AG09309 (cell line): ENCODE measurements around the gene PLA2G2D.
A peak's percentile ranks its signal among the peaks of the same experiment; 100 is the strongest.

Experiments used
- DNase-seq: peaks from one replicate; pipeline ENCODE4 v3.0.0-alpha.2; 2010; ENCODE audit warnings: low read depth
- H3K4me3 ChIP-seq: 2 replicates; pipeline ENCODE4 v1.5.1; 2011; ENCODE audit warnings: mild to moderate bottlenecking, low read depth, low read length, moderate library complexity; ENCODE audit not compliant: control insufficient read depth
- TF ChIP-seq, protein P1 (sequence below): IDR thresholded peaks from 2 replicates; pipeline ENCODE4 v1.5.1; 2011; ENCODE audit warnings: mild to moderate bottlenecking, low read depth, low read length, inconsistent platforms; ENCODE audit not compliant: insufficient read depth, control insufficient read depth; ENCODE audit errors: missing control alignments

The PLA2G2D gene

GRCh38 chr1:20126041-20126805 lies 6.9 kb upstream of the PLA2G2D start:
- DNase-seq: no peak
- TF ChIP-seq, protein P1, sequence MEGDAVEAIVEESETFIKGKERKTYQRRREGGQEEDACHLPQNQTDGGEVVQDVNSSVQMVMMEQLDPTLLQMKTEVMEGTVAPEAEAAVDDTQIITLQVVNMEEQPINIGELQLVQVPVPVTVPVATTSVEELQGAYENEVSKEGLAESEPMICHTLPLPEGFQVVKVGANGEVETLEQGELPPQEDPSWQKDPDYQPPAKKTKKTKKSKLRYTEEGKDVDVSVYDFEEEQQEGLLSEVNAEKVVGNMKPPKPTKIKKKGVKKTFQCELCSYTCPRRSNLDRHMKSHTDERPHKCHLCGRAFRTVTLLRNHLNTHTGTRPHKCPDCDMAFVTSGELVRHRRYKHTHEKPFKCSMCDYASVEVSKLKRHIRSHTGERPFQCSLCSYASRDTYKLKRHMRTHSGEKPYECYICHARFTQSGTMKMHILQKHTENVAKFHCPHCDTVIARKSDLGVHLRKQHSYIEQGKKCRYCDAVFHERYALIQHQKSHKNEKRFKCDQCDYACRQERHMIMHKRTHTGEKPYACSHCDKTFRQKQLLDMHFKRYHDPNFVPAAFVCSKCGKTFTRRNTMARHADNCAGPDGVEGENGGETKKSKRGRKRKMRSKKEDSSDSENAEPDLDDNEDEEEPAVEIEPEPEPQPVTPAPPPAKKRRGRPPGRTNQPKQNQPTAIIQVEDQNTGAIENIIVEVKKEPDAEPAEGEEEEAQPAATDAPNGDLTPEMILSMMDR: no peak
- no peak overlapping the region for H3K4me3 ChIP-seq

GRCh38 chr1:20125100-20125499 lies 5.8 kb upstream of the PLA2G2D start:
- H3K4me3 ChIP-seq: no peak overlapping the region
- DNase-seq: no peak
- TF ChIP-seq, protein P1: no peak

DNA sequence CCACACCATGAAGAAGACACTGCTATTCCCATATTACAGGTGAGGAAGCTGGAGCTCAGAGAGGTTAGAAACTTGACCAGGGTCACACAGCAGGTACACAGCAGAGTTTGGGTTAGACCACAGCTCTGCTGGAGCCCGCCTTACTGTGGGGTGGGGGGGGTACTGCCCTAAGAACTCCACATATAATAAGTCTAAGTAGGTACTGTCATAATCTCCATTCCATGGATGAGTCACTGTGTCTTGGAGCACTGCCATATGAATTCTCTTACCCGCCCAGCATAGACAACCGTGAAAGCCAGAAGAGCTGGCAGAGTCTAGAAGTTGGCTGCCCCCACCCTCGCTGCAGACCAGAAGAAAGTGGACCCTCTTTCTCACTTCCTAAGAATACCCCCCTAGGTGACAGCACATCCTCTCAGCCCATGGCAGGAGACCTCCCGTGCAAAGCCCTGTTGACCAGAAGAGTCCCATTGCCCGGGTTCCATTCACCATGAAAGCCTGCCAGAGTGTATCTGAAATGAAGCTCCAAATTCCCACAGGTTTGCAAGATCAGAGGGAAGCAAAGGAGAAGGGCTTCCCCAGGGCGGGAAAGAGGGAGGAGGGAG lies 5.2 kb upstream of the PLA2G2D start:
- peak; percentile 33 for DNase-seq
- TF ChIP-seq, protein P1: no peak
- no peak overlapping the region for H3K4me3 ChIP-seq

DNA sequence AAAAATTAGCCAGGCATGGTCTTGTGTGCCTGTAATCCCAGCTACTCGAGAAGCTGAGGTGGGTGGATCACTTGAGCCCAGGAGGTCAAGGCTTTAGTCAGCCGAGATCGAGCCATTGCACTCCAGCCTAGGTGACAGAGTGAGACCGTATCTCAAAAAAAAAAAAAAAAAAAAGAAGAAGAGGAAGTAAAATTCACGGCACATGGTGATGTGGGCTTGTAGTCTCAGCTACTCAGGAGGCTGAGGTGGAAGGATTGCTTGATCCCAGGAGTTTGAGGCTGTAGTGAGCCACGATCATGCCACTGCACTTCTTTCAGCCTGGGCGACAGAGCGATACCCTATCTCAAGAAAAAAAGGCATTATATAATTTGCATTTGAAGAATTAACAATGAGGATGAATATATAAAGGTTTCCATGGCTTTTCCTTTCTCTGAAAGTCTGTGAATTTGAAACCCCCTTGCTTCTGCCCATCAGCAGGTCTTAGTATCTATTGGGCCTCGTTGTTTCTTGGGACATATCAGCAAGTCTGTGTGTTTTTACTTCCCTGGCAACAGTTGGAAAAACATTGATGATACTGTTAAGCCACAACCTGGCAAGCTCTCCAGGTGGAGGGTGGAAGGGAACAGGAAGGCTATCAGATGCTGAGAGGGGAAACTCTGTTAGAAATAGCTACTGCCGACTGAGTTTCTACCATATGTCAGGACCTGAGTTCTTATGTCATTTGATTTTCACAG lies 4.6 kb upstream of the PLA2G2D start:
- H3K4me3 ChIP-seq: no peak overlapping the region
- TF ChIP-seq, protein P1: no peak
- DNase-seq: no peak

- H3K4me3 ChIP-seq: no peak overlapping the region
- DNase-seq: no peak
- TF ChIP-seq, protein P1: no peak
Measured at GRCh38 chr1:20120796-20121195, 1.5 kb upstream of the PLA2G2D start.

- no peak overlapping the region for H3K4me3 ChIP-seq
- TF ChIP-seq, protein P1: no peak
- DNase-seq: no peak
Measured at GRCh38 chr1:20117236-20117635, 2.1 kb downstream of the PLA2G2D start.
